Measurements from ENCODE around the gene KIRREL1.

Gene KIRREL1

GRCh38 chr1:158049853-158050252 is 56.4 kb downstream of the KIRREL1 start:
- no peak for TF ChIP-seq EZH2phosphoT487 (IDR thresholded peaks at IDR 0.05; ENCODE audit: borderline replicate concordance, low read length)
- no peak for TF ChIP-seq CTCF (IDR thresholded peaks at IDR 0.05; ENCODE audit: low read depth, low read length, poor library complexity, severe bottlenecking)
- Histone ChIP-seq H3K79me2 (ENCODE audit: control insufficient read depth, low read length) (no peaks in the 10 kb centered on the region), H3F3A (ENCODE audit: control insufficient read depth, insufficient read depth) (no peaks in the 10 kb centered on the region), H3K4me3 (ENCODE audit: low read length) (no peak overlapping the region), H3K27ac (ENCODE audit: low read depth, low read length) (no peak overlapping the region), H3K4me2 (ENCODE audit: low read length) (no peak overlapping the region), H3K27me3 (ENCODE audit: control insufficient read depth, low read length) (peaks cover 52% of the 10 kb centered on the region), H4K20me1 (ENCODE audit: control insufficient read depth, insufficient read depth, low read depth, low read length) (no peaks in the 10 kb centered on the region), H3K36me3 (ENCODE audit: control insufficient read depth, low read length) (no peaks in the 10 kb centered on the region), H3K9me2 (replicated peaks; ENCODE audit: control insufficient read depth, low read length) (no peaks in the 10 kb centered on the region), H3K4me1 (ENCODE audit: control insufficient read depth, low read length) (no peaks in the 10 kb centered on the region), H3K9me3 (ENCODE audit: control insufficient read depth, insufficient read depth, low read length) (no peaks in the 10 kb centered on the region)

GRCh38 chr1:158053276-158053675 is 59.8 kb downstream of the KIRREL1 start:
- H4K20me1 ChIP-seq (ENCODE audit: control insufficient read depth, insufficient read depth, low read depth, low read length) = no peaks in the 10 kb centered on the region
- TF ChIP-seq EZH2phosphoT487 (IDR thresholded peaks at IDR 0.05; ENCODE audit: borderline replicate concordance, low read length) (no peak), CTCF (IDR thresholded peaks at IDR 0.05; ENCODE audit: low read depth, low read length, poor library complexity, severe bottlenecking) (no peak)
- no peak overlapping the region for H3K4me3 ChIP-seq (ENCODE audit: low read length)
- no peaks in the 10 kb centered on the region for H3K9me3 ChIP-seq (ENCODE audit: control insufficient read depth, insufficient read depth, low read length)
- no peaks in the 10 kb centered on the region for H3F3A ChIP-seq (ENCODE audit: control insufficient read depth, insufficient read depth)
- no peak overlapping the region for H3K27ac ChIP-seq (ENCODE audit: low read depth, low read length)
- H3K79me2 ChIP-seq (ENCODE audit: control insufficient read depth, low read length) = no peaks in the 10 kb centered on the region
- H3K4me1 ChIP-seq (ENCODE audit: control insufficient read depth, low read length) = no peaks in the 10 kb centered on the region
- H3K27me3 ChIP-seq (ENCODE audit: control insufficient read depth, low read length) = peaks cover 36% of the 10 kb centered on the region
- no peaks in the 10 kb centered on the region for H3K9me2 ChIP-seq (replicated peaks; ENCODE audit: control insufficient read depth, low read length)
- H3K36me3 ChIP-seq (ENCODE audit: control insufficient read depth, low read length) = no peaks in the 10 kb centered on the region
- no peak overlapping the region for H3K4me2 ChIP-seq (ENCODE audit: low read length)

- peaks cover 32% of the 10 kb centered on the region for H3K27me3 ChIP-seq (ENCODE audit: control insufficient read depth, low read length)
- TF ChIP-seq CTCF (IDR thresholded peaks at IDR 0.05; ENCODE audit: low read depth, low read length, poor library complexity, severe bottlenecking) (no peak), EZH2phosphoT487 (IDR thresholded peaks at IDR 0.05; ENCODE audit: borderline replicate concordance, low read length) (no peak)
- no peaks in the 10 kb centered on the region for H3K4me1 ChIP-seq (ENCODE audit: control insufficient read depth, low read length)
- no peak overlapping the region for H3K27ac ChIP-seq (ENCODE audit: low read depth, low read length)
- no peaks in the 10 kb centered on the region for H4K20me1 ChIP-seq (ENCODE audit: control insufficient read depth, insufficient read depth, low read depth, low read length)
- no peaks in the 10 kb centered on the region for H3F3A ChIP-seq (ENCODE audit: control insufficient read depth, insufficient read depth)
- H3K4me3 ChIP-seq (ENCODE audit: low read length) = no peak overlapping the region
- no peak overlapping the region for H3K4me2 ChIP-seq (ENCODE audit: low read length)
- H3K36me3 ChIP-seq (ENCODE audit: control insufficient read depth, low read length) = no peaks in the 10 kb centered on the region
- H3K9me2 ChIP-seq (replicated peaks; ENCODE audit: control insufficient read depth, low read length) = no peaks in the 10 kb centered on the region
- no peaks in the 10 kb centered on the region for H3K9me3 ChIP-seq (ENCODE audit: control insufficient read depth, insufficient read depth, low read length)
- no peaks in the 10 kb centered on the region for H3K79me2 ChIP-seq (ENCODE audit: control insufficient read depth, low read length)
Measured at GRCh38 chr1:158054721-158055120, 61.3 kb downstream of the KIRREL1 start.

- Histone ChIP-seq H3K4me2 (ENCODE audit: low read length) (no peak overlapping the region), H3K79me2 (ENCODE audit: control insufficient read depth, low read length) (no peaks in the 10 kb centered on the region), H3K4me3 (ENCODE audit: low read length) (no peak overlapping the region), H3F3A (ENCODE audit: control insufficient read depth, insufficient read depth) (no peaks in the 10 kb centered on the region), H3K4me1 (ENCODE audit: control insufficient read depth, low read length) (no peaks in the 10 kb centered on the region), H3K9me2 (replicated peaks; ENCODE audit: control insufficient read depth, low read length) (no peaks in the 10 kb centered on the region), H3K9me3 (ENCODE audit: control insufficient read depth, insufficient read depth, low read length) (no peaks in the 10 kb centered on the region), H3K27ac (ENCODE audit: low read depth, low read length) (no peak overlapping the region), H4K20me1 (ENCODE audit: control insufficient read depth, insufficient read depth, low read depth, low read length) (no peaks in the 10 kb centered on the region), H3K27me3 (ENCODE audit: control insufficient read depth, low read length) (peaks cover 28% of the 10 kb centered on the region), H3K36me3 (ENCODE audit: control insufficient read depth, low read length) (no peaks in the 10 kb centered on the region)
- TF ChIP-seq EZH2phosphoT487 (IDR thresholded peaks at IDR 0.05; ENCODE audit: borderline replicate concordance, low read length) (no peak), CTCF (IDR thresholded peaks at IDR 0.05; ENCODE audit: low read depth, low read length, poor library complexity, severe bottlenecking) (no peak)
Measured at GRCh38 chr1:158055854-158056253, 62.4 kb downstream of the KIRREL1 start.
